ENCODE results near the gene RNF227. TPM values are rescaled to one million over a fixed set of nuclear protein-coding genes. Genes with fewer than 3 reads are reported as not detected.

The RNF227 gene
- total and polyA plus RNA-seq, 10 of the 15 experiments (the other 5 are each of a cell fraction or from before 2014, with no cell fraction given), result 0.49 to 5.0 (median 1.3) TPM

DNA sequence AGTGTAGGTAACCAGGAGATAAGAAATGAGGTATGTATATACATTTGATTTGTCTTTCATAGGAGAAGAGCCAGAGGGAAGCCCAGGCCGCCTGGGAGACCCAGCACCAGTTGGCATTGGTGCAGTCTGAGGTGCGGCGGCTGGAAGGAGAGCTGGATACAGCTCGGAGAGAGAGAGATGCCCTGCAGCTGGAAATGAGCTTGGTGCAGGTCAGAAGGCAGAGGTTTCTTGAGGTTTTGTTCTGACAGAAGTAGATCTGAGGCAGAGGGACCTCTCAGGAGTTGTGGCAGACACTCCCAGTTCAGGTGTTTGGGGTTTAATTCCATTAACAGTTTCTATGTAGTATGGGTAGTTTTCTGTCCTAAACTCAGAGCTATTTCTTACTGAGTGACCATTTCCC lies 23.9 kb upstream of the RNF227 start:
- H2AFZ ChIP-seq (ENCODE audit: control insufficient read depth, low read depth, low read length), result no peak overlapping the region
- no peak overlapping the region for H3K4me3 ChIP-seq
- H3K4me1 ChIP-seq (ENCODE audit: control insufficient read depth, insufficient read depth, low read length), result no peaks in the 10 kb centered on the region
- 95% methylated on average over 4 of the region's 4 CpGs for WGBS (ENCODE audit: insufficient coverage, insufficient replicate concordance, low lambda C conversion rate, missing lambda C conversion rate)
- intact Hi-C loops (cut with micrococcal nuclease; ENCODE audit: unreplicated experiment), result no loop called here
- TF ChIP-seq ZNF217 (IDR thresholded peaks at IDR 0.05) (no peak), CHD1 (IDR thresholded peaks at IDR 0.05; ENCODE audit: low read depth, low read length) (no peak), NFIC (IDR thresholded peaks at IDR 0.05; ENCODE audit: low read depth, low read length) (no peak), ZNF592 (IDR thresholded peaks at IDR 0.05) (no peak), CEBPB (IDR thresholded peaks at IDR 0.05; ENCODE audit: borderline replicate concordance in 1 of 2, low read depth in 2 of 2, low read length in 2 of 2) (no peak), RUNX3 (IDR thresholded peaks at IDR 0.05; ENCODE audit: low read length) (no peak), IKZF1 (conservative IDR thresholded peaks at IDR 0.05) (no peak), PAX5 (IDR thresholded peaks at IDR 0.05; ENCODE audit: borderline replicate concordance, low read depth, low read length) (no peak), NR2C1 (IDR thresholded peaks at IDR 0.05) (no peak)
- TF ChIP-seq, protein P1, sequence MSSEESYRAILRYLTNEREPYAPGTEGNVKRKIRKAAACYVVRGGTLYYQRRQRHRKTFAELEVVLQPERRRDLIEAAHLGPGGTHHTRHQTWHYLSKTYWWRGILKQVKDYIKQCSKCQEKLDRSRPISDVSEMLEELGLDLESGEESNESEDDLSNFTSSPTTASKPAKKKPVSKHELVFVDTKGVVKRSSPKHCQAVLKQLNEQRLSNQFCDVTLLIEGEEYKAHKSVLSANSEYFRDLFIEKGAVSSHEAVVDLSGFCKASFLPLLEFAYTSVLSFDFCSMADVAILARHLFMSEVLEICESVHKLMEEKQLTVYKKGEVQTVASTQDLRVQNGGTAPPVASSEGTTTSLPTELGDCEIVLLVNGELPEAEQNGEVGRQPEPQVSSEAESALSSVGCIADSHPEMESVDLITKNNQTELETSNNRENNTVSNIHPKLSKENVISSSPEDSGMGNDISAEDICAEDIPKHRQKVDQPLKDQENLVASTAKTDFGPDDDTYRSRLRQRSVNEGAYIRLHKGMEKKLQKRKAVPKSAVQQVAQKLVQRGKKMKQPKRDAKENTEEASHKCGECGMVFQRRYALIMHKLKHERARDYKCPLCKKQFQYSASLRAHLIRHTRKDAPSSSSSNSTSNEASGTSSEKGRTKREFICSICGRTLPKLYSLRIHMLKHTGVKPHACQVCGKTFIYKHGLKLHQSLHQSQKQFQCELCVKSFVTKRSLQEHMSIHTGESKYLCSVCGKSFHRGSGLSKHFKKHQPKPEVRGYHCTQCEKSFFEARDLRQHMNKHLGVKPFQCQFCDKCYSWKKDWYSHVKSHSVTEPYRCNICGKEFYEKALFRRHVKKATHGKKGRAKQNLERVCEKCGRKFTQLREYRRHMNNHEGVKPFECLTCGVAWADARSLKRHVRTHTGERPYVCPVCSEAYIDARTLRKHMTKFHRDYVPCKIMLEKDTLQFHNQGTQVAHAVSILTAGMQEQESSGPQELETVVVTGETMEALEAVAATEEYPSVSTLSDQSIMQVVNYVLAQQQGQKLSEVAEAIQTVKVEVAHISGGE (CRISPR knock-in tag; IDR thresholded peaks at IDR 0.05), result no peak
- H3K36me3 ChIP-seq (ENCODE audit: control insufficient read depth in 2 of 2, insufficient read depth in 2 of 2, low read length in 1 of 2), result peaks cover 8 to 22% of the 10 kb centered on the region in 2 experiments
- ChIA-PET CTCF (interaction anchor here (1.0 to 3.3 kb wide), 3 partner anchors 31 to 49 kb away, joined by 3 to 13 read pairs (median 3); no protein-coding TSS in a partner anchor), SMC1A (ENCODE audit: uncharacterized antibody, unreplicated experiment) (interaction anchor here (1.1 kb wide), 1 partner anchor 44 kb away, joined by 4 read pairs; no protein-coding TSS in a partner anchor), RAD21 (ENCODE audit: unreplicated experiment) (interaction anchor here (1.3 kb wide), 1 partner anchor 121 kb away, joined by 3 read pairs; no protein-coding TSS in a partner anchor), POLR2A (interaction anchor here (1.2 to 1.6 kb wide), 3 partner anchors 8 to 12 kb away, joined by 3 to 5 read pairs (median 4); partner anchors contain the start of genes CNTROB, KCNAB3 and TRAPPC1)
- H3K79me2 ChIP-seq (ENCODE audit: control insufficient read depth, insufficient read depth, low read length), result no peaks in the 10 kb centered on the region
- FAIRE-seq (no peak), DNase-seq (ENCODE audit: low read depth, low spot score) (no peak), ATAC-seq (no peak)
- no peaks in the 10 kb centered on the region for H3K27me3 ChIP-seq (replicated peaks in 1 of 2; ENCODE audit: control insufficient read depth in 2 of 2, insufficient read depth in 2 of 2, low read length in 1 of 2)
- no peak overlapping the region for H3K4me2 ChIP-seq (ENCODE audit: control insufficient read depth, insufficient read depth)
- no peak overlapping the region for H3K27ac ChIP-seq (ENCODE audit: control insufficient read depth, insufficient read depth)
- no peak overlapping the region for H3K9ac ChIP-seq (ENCODE audit: control insufficient read depth, insufficient read depth, low read length)
- BruUV-seq (replicated peaks), result no TSS peak
- H3K9me3 ChIP-seq (replicated peaks; ENCODE audit: control insufficient read depth, insufficient read depth, low read length), result no peaks in the 10 kb centered on the region
- in situ Hi-C loops (cut with MboI), result no loop called here
- H4K20me1 ChIP-seq (ENCODE audit: control insufficient read depth, insufficient read depth), result no peaks in the 10 kb centered on the region

Measured in GM12878 (cell line).